Lower leg skin (tissue), 3 donors: ENCODE data around the gene NR6A1.

Experiments used
- CTCF ChIP-seq, 3 donors: fragments of 450-650 bp; IDR thresholded peaks; one replicate each; pipeline ENCODE4 v1.5.1; 2016; ENCODE audit warnings: antibody characterized with exemption in 3 of 3, mild to moderate bottlenecking in 3 of 3, moderate library complexity in 2 of 3
- POLR2A ChIP-seq, 2 donors: fragments of 450-650 bp; IDR thresholded peaks; one replicate each; pipeline ENCODE4 v1.6.1; 2016 to 2017; ENCODE audit warnings: antibody characterized with exemption in 2 of 2, mild to moderate bottlenecking in 1 of 2, moderate library complexity in 1 of 2

GRCh38 chr9:124602632-124603031 lies 168.5 kb downstream of the NR6A1 start:
- TF ChIP-seq CTCF (IDR thresholded peaks at IDR 0.05) (no peak), POLR2A (IDR thresholded peaks at IDR 0.05) (no peak)
